Activated naive CD8-positive, alpha-beta T cell treated with anti-CD3 and anti-CD28 coated beads, Interleukin-2, amount 50 U/mL, for 24 hours (primary cell): ENCODE results near the gene NSL1.
"Not testable (repeated sequence)": the region's sequence is repeated elsewhere in the genome, so short reads cannot be mapped to it uniquely, and the experiment has no call there.

Source experiments
- ATAC-seq: fragments of 150-1000 bp; cut with Tn5 transposase; one replicate; pipeline ENCODE4 v1.10.0; 2021
- DNase-seq: peaks from one replicate; pipeline ENCODE4 v3.0.0; 2021
- H3K27ac Mint-ChIP-seq: one replicate; pipeline ENCODE4 v1.8.0; 2021; ENCODE audit warnings: mild to moderate bottlenecking, mixed read lengths
- H3K27me3 Mint-ChIP-seq: one replicate; pipeline ENCODE4 v1.8.0; 2021; ENCODE audit warnings: mixed read lengths
- H3K36me3 Mint-ChIP-seq: one replicate; pipeline ENCODE4 v1.8.0; 2021; ENCODE audit warnings: low read depth, mixed read lengths
- H3K4me1 Mint-ChIP-seq: one replicate; pipeline ENCODE4 v1.8.0; 2021; ENCODE audit warnings: mixed read lengths
- H3K4me3 Mint-ChIP-seq: one replicate; pipeline ENCODE4 v1.8.0; 2021; ENCODE audit warnings: mild to moderate bottlenecking, moderate library complexity, mixed read lengths
- H3K9me3 Mint-ChIP-seq: one replicate; pipeline ENCODE4 v1.8.0; 2021; ENCODE audit warnings: mixed read lengths

NSL1 gene

GRCh38 chr1:212771341-212771740 lies 20.2 kb downstream of the NSL1 start:
- peaks cover 76% of the 10 kb centered on the region for H3K36me3 Mint-ChIP-seq
- ATAC-seq (no peak), DNase-seq (no peak)
- peaks cover 45% of the 10 kb centered on the region for H3K9me3 Mint-ChIP-seq
- H3K27ac Mint-ChIP-seq: no peak overlapping the region
- no peak overlapping the region for H3K4me3 Mint-ChIP-seq
- no peaks in the 10 kb centered on the region for H3K27me3 Mint-ChIP-seq
- peaks cover 57% of the 10 kb centered on the region for H3K4me1 Mint-ChIP-seq

- peaks cover 50% of the 10 kb centered on the region for H3K9me3 Mint-ChIP-seq
- no peaks in the 10 kb centered on the region for H3K27me3 Mint-ChIP-seq
- H3K4me3 Mint-ChIP-seq: peak overlapping the region; percentile 42
- DNase-seq (no peak), ATAC-seq (peak; percentile 88)
- peaks cover 84% of the 10 kb centered on the region for H3K36me3 Mint-ChIP-seq
- peaks cover 57% of the 10 kb centered on the region for H3K4me1 Mint-ChIP-seq
- peak overlapping the region; percentile 81 for H3K27ac Mint-ChIP-seq
These were observed 22.0 kb downstream of the NSL1 start for GRCh38 chr1:212769459-212770167.

DNA sequence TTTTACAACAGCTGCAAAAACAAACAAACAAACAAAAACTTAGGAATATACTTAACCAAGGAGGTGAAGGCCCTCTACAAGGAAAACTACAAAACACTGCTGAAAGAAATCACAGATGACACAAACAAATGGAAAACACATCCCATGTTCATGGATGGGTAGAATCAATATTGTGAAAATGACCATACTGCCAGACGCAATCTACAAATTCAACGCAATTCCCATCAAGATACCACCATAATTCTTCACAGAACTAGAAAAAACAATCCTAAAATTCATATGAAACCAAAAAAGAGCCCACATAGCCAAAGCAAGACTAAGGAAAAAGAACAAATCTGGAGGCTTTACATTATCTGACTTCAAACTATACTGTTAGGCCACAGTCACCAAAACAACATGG lies 24.8 kb downstream of the NSL1 start:
- peaks cover 71% of the 10 kb centered on the region for H3K36me3 Mint-ChIP-seq
- ATAC-seq, H3K4me3 Mint-ChIP-seq, DNase-seq, H3K27me3 Mint-ChIP-seq, H3K27ac Mint-ChIP-seq: not testable (repeated sequence)
- H3K9me3 Mint-ChIP-seq: peaks cover 50% of the 10 kb centered on the region
- H3K4me1 Mint-ChIP-seq: peaks cover 52% of the 10 kb centered on the region

GRCh38 chr1:212764718-212765281 lies 26.8 kb downstream of the NSL1 start:
- not testable (repeated sequence) for H3K27me3 Mint-ChIP-seq, DNase-seq, ATAC-seq, H3K4me3 Mint-ChIP-seq
- H3K36me3 Mint-ChIP-seq: peaks cover 56% of the 10 kb centered on the region
- peaks cover 36% of the 10 kb centered on the region for H3K9me3 Mint-ChIP-seq
- peak overlapping the region; percentile 16 for H3K27ac Mint-ChIP-seq
- peaks cover 37% of the 10 kb centered on the region for H3K4me1 Mint-ChIP-seq

DNA sequence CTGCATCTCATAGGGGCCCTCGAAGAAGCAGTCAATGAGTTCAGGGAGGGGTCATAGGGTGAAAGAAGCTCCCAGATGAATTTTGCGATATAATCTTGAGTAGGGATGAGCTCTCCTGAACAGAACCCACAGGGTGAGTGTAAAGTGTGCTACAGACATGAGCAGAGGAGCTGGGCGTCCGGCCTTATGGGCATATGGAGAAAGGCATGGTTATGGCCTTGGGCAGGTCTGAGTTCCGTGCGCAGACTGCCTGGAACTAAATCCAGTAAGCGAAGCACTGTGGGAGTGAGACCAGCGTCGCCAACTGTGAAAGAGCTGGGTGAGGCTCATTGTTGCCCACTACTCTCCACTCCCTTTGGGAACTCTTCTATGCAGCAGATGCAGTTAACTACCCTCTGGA lies 28.7 kb downstream of the NSL1 start:
- no peaks in the 10 kb centered on the region for H3K27me3 Mint-ChIP-seq
- peaks cover 41% of the 10 kb centered on the region for H3K36me3 Mint-ChIP-seq
- ATAC-seq (no peak), DNase-seq (no peak)
- H3K4me3 Mint-ChIP-seq: no peak overlapping the region
- no peak overlapping the region for H3K27ac Mint-ChIP-seq
- H3K9me3 Mint-ChIP-seq: peaks cover 19% of the 10 kb centered on the region
- H3K4me1 Mint-ChIP-seq: peaks cover 21% of the 10 kb centered on the region

DNA sequence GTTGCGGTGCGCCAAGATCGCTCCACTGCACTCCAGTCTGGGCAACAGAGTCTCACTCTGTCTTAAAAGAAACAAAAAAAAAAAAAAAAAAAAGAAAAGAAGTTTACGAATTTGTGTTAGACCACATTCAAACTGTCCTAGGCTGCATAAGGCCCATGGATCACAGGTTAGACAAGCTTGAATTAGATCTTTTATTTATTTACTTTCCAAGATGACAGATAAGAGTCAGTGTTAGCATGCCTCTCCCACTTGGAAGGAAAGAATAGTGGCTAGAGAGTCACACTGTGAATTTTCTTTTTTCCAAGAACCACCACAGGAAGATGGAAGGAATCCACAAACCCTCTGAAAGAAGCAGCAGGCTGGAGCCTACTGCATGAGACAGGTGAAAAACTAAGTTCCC lies 29.3 kb downstream of the NSL1 start:
- peaks cover 17% of the 10 kb centered on the region for H3K4me1 Mint-ChIP-seq
- no peak overlapping the region for H3K27ac Mint-ChIP-seq
- no peak for DNase-seq
- no peak overlapping the region for H3K4me3 Mint-ChIP-seq
- H3K9me3 Mint-ChIP-seq: peaks cover 13% of the 10 kb centered on the region
- peaks cover 34% of the 10 kb centered on the region for H3K36me3 Mint-ChIP-seq
- ATAC-seq: no peak
- H3K27me3 Mint-ChIP-seq: no peaks in the 10 kb centered on the region

DNA sequence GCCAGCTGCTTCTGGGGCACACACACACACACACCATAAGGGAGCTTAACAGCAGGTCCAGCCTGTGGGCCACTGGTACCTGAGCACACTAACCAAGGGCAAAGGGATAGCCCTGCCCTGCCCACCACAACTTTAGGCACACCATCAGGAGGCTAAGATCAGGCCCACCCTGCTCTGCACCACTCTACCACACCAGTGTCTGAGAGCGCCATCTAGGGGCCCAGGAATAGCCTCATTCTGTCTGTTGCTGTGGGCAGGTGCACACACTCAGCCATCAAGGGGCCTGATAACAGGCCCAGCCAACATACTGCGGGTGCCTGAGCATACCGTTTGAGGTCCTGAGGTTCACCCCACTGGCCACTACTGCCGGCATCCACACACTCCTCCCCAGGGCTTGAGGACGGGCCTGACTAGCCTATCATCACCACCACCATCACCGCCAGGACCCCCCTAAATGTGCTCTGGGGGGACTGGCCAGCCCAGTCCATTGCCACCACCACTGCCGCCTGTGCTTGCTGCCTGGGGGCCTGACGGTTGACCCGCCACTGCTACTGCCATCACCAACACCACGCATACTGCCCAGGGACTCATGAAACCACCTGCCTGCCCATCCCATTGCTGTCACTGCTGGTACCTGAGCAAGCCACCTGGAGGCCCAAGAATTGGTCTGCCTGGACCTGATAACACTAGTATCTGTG lies 31.3 kb downstream of the NSL1 start:
- Mint-ChIP-seq H3K36me3 (peaks cover 17% of the 10 kb centered on the region), H3K4me3 (no peak overlapping the region)
- DNase-seq: peak; percentile 68

DNA sequence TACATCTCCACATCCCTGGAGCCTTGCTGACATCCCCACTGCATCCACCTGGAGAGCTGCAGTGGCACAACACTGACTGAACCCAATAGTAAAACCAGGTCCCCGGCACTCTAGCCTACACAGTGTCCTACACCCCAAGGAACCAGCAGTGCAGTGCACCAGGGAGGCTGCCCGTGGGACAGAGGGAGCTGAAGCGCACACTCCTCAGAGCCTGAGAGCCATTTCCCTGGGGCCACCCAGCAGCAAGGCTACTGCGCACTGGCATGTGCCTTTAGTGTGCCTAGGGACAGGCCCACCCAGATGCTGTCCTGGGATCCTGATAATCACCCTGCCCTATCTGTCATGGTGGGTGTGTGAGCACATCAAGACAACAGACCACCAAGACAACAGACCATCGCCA lies 31.9 kb downstream of the NSL1 start:
- Mint-ChIP-seq H3K36me3 (peaks cover 12% of the 10 kb centered on the region), H3K4me1 (peaks cover 13% of the 10 kb centered on the region), H3K27me3 (no peaks in the 10 kb centered on the region), H3K4me3 (no peak overlapping the region), H3K27ac (no peak overlapping the region), H3K9me3 (no peaks in the 10 kb centered on the region)
- DNase-seq (no peak), ATAC-seq (no peak)

More for the DNA sequence above, 31.3 kb downstream of the NSL1 start:
- Mint-ChIP-seq H3K27ac (no peak overlapping the region), H3K4me1 (peaks cover 16% of the 10 kb centered on the region), H3K27me3 (no peaks in the 10 kb centered on the region), H3K9me3 (no peaks in the 10 kb centered on the region)
- ATAC-seq: peak; percentile 97

DNA sequence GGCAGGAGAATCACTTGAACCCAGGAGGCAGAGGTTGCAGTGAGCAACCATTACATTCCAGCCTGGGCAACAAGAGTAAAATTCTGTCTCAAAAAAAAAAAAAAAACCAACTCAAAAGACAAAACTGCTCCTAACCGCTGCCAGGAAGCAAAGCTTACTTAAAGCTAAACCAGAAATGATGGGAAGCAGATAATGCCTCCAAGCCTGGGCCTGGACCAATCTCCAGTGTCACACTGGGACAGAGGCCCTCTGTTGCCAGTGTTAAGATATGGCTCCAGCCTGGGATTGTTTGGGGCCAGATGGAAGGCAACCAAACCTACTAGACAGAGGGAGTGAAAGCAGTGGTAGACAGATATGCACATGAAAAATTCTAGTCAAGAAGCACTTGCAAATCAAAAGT lies 36.9 kb downstream of the NSL1 start:
- ATAC-seq: no peak

DNA sequence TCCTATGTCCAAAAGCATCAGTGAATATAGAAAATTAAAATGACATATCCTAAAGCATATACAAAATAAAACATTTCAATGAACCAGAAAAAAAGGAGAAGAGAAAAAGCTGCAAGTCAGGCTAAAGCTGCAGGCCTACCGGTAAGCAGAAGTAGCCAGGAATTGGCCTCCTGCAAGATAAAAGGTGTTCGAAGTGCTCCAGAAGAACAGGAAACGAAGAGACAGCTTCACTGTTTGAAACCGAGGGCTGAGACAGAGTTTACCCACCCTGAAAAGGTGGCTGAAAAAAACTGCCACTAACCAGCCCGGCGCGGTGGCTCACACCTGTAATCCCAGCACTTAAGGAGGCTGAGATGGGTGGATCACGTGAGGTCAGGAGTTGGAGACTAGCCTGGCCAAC lies 37.4 kb downstream of the NSL1 start:
- Mint-ChIP-seq H3K36me3 (peaks cover 2% of the 10 kb centered on the region), H3K27ac (peak overlapping the region; percentile 65), H3K4me1 (peaks cover 49% of the 10 kb centered on the region), H3K9me3 (no peaks in the 10 kb centered on the region), H3K4me3 (peak overlapping the region; percentile 22), H3K27me3 (no peaks in the 10 kb centered on the region)
- ATAC-seq: no peak
- no peak for DNase-seq

More for the DNA sequence above, 36.9 kb downstream of the NSL1 start:
- DNase-seq: no peak
- Mint-ChIP-seq H3K4me1 (peaks cover 45% of the 10 kb centered on the region), H3K9me3 (no peaks in the 10 kb centered on the region), H3K36me3 (peaks cover 2% of the 10 kb centered on the region), H3K27me3 (no peaks in the 10 kb centered on the region), H3K27ac (no peak overlapping the region), H3K4me3 (no peak overlapping the region)

- H3K4me3 Mint-ChIP-seq: peak overlapping the region; percentile 22
- H3K4me1 Mint-ChIP-seq: peaks cover 50% of the 10 kb centered on the region
- H3K27me3 Mint-ChIP-seq: no peaks in the 10 kb centered on the region
- H3K27ac Mint-ChIP-seq: peak overlapping the region; percentile 65
- H3K9me3 Mint-ChIP-seq: no peaks in the 10 kb centered on the region
- peaks cover 2% of the 10 kb centered on the region for H3K36me3 Mint-ChIP-seq
- ATAC-seq: no peak
- DNase-seq: no peak
These were observed 37.8 kb downstream of the NSL1 start for GRCh38 chr1:212753749-212754148.

DNA sequence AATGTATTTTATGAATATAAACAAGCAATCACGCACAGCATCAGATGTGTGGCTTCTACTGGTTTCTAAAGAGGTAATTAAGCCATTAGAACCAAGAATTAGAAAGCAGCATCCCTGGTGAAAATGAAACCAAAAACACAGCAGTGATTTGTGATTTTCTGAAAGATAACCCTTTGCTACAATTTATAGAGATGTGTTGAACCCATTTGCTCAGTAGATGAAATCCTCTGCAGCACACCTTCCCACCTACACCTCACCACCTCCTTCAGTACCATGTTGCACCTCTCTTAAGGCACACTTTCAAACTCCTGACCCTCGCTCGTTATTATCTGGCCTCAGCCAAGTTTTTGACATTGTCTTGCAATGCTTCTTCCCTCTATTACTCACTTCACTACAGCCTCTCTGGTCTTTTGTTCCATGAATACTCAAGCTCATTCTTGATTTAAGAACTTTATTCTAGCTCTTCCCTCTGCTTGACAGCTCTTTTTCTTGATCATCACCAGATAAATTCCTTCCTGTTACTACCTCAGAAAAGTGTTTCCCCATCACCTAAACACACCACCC lies 38.6 kb downstream of the NSL1 start:
- DNase-seq (no peak), ATAC-seq (peak; percentile 30)
- Mint-ChIP-seq H3K27ac (peak overlapping the region; percentile 37), H3K36me3 (peaks cover 2% of the 10 kb centered on the region), H3K4me3 (peak overlapping the region; percentile 43), H3K27me3 (no peaks in the 10 kb centered on the region), H3K9me3 (no peaks in the 10 kb centered on the region), H3K4me1 (peaks cover 50% of the 10 kb centered on the region)

- Mint-ChIP-seq H3K36me3 (peaks cover 2% of the 10 kb centered on the region), H3K27ac (peak overlapping the region; percentile 37), H3K27me3 (no peaks in the 10 kb centered on the region), H3K4me3 (peak overlapping the region; percentile 43), H3K4me1 (peaks cover 50% of the 10 kb centered on the region), H3K9me3 (no peaks in the 10 kb centered on the region)
- DNase-seq: no peak
- peak; percentile 50 for ATAC-seq
These were observed 39.2 kb downstream of the NSL1 start for GRCh38 chr1:212752252-212752933.

GRCh38 chr1:212749821-212750535 lies 41.6 kb downstream of the NSL1 start:
- DNase-seq: no peak
- H3K9me3 Mint-ChIP-seq: no peaks in the 10 kb centered on the region
- peaks cover 56% of the 10 kb centered on the region for H3K4me1 Mint-ChIP-seq
- no peaks in the 10 kb centered on the region for H3K27me3 Mint-ChIP-seq
- peak; percentile 27 for ATAC-seq
- H3K4me3 Mint-ChIP-seq: peak overlapping the region; percentile 32
- H3K36me3 Mint-ChIP-seq: peaks cover 2% of the 10 kb centered on the region
- H3K27ac Mint-ChIP-seq: peak overlapping the region; percentile 77
